Thoracic aorta (tissue), 2 donors: ENCODE measurements around the gene MYO5A. TPM values are rescaled to one million over a fixed set of nuclear protein-coding genes. Genes with fewer than 3 reads are reported as not detected.

Experiments
- ATAC-seq: fragments of 150-250 bp; one replicate; pipeline ENCODE4 v1.8.0; 2017; ENCODE audit warnings: low read depth; ENCODE audit not compliant: insufficient number of reproducible peaks, low FRiP score
- DNase-seq: peaks from one replicate; pipeline ENCODE4 v3.0.0-alpha.2; 2020; ENCODE audit warnings: low spot score
- H3K27ac ChIP-seq, 2 donors: fragments of 200-600 bp; sonication (generic); 1 replicate in 1 of 2; 2 replicates in 1 of 2; pipeline ENCODE4 v1.5.1; 2016; ENCODE audit warnings: mild to moderate bottlenecking in 2 of 2, moderate library complexity in 2 of 2
- H3K27me3 ChIP-seq: fragments of 200-600 bp; sonication (generic); replicated peaks from 2 replicates; pipeline ENCODE4 v1.6.0; 2016; ENCODE audit warnings: mild to moderate bottlenecking; ENCODE audit not compliant: insufficient read depth
- H3K36me3 ChIP-seq: fragments of 200-600 bp; sonication (generic); one replicate; pipeline ENCODE4 v1.5.1; 2016
- H3K4me1 ChIP-seq, 2 donors: fragments of 200-600 bp; sonication (generic); 1 replicate in 1 of 2; 2 replicates in 1 of 2; pipeline versions ENCODE4 v1.5.1 to v1.6.0; 2016; ENCODE audit warnings: low read depth in 2 of 2, mild to moderate bottlenecking in 1 of 2; ENCODE audit not compliant: control insufficient read depth in 1 of 2
- H3K4me3 ChIP-seq: fragments of 200-600 bp; sonication (generic); 2 replicates; pipeline ENCODE4 v1.5.1; 2016; ENCODE audit warnings: mild to moderate bottlenecking
- H3K9me3 ChIP-seq: fragments of 200-600 bp; sonication (generic); 2 replicates; pipeline ENCODE4 v1.5.1; 2016
- total RNA-seq, 2 donors: library from RNA; depleted of rRNA; stranded (reverse); fragments of >200 nt; gene quantifications; one replicate each; pipeline versions ENCODE4 v1.1.0 to v1.2.3, GENCODE V29; 2016
- TF ChIP-seq, protein P1 (sequence below): fragments of 200-600 bp; sonication (generic); IDR thresholded peaks from one replicate; pipeline ENCODE4 v1.5.1; 2019; ENCODE audit warnings: antibody characterized with exemption

MYO5A gene
- total RNA-seq, 2 donors from 2014 or later, result 37.6 to 58.8 TPM

DNA sequence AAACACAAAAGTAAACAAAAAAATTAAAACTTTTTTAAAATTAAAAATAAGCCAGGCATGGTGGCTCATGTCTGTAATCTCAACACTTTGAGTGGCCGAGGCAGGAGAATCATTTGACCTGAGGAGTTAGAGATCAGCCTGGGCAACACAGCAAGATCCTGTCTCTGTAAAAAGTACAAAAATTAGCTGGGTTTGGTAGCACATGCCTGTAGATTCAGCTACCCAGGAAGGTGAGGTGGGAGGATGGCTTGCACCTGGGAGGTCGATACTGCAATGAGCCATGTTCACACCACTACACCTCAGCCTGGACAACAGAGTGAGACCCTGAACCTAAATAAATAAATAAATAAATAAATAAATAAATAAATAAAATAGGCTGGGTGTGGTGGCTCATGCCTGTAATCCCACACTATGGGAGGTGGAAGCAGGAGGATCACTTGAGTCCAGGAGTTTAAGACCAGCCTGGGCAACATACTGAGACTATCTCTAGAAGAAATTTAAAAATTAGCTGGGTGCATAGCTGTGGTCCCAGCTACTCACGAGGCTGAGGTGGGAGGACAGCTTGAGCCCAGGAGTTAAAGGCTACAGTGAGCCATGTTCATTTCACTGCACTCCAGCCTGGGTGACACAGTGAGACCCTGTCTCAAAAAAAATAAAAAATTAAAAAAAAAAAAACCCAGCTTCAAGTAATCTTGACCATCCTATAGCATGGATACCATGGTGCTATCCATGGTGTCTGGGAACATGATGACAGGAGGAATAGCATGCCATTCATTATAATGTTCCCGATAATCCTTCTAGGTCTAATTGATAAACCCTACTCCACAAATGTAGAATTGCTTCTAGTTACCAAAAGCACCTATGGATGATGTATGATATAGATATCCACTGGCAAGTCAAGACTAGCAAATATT is 4.2 kb downstream of the MYO5A start:
- no peaks in the 10 kb centered on the region for H3K36me3 ChIP-seq
- TF ChIP-seq, protein P1, sequence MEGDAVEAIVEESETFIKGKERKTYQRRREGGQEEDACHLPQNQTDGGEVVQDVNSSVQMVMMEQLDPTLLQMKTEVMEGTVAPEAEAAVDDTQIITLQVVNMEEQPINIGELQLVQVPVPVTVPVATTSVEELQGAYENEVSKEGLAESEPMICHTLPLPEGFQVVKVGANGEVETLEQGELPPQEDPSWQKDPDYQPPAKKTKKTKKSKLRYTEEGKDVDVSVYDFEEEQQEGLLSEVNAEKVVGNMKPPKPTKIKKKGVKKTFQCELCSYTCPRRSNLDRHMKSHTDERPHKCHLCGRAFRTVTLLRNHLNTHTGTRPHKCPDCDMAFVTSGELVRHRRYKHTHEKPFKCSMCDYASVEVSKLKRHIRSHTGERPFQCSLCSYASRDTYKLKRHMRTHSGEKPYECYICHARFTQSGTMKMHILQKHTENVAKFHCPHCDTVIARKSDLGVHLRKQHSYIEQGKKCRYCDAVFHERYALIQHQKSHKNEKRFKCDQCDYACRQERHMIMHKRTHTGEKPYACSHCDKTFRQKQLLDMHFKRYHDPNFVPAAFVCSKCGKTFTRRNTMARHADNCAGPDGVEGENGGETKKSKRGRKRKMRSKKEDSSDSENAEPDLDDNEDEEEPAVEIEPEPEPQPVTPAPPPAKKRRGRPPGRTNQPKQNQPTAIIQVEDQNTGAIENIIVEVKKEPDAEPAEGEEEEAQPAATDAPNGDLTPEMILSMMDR, result no peak
- no peaks in the 10 kb centered on the region for H3K9me3 ChIP-seq
- no peak overlapping the region for H3K27ac ChIP-seq
- peaks cover 8 to 17% of the 10 kb centered on the region in 2 donors for H3K4me1 ChIP-seq
- no peak overlapping the region for H3K4me3 ChIP-seq
- no peak for DNase-seq
- no peak for ATAC-seq
- no peaks in the 10 kb centered on the region for H3K27me3 ChIP-seq

DNA sequence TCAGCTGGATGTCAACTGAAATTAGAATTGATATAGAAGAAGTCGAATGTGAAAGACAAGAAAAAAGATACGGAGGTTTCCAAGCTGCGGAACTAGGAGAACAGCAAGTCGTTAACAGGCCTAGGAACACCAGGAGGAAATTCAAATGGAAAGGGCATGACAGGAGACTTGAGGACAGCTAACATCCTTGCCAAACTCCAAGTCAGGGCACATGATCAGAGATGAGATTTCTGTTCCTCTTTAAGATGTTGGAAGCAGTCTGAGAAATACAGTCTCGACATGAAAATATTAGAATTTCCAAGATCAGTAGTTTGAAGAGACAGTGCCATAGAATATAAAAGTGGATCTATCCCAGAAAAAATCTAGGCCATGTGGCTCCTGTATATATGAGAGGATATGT is 5.0 kb downstream of the MYO5A start:
- Histone ChIP-seq H3K9me3 (no peaks in the 10 kb centered on the region), H3K4me3 (no peak overlapping the region), H3K36me3 (no peaks in the 10 kb centered on the region), H3K27me3 (no peaks in the 10 kb centered on the region), H3K27ac (no peak overlapping the region), H3K4me1 (peaks cover 8 to 15% of the 10 kb centered on the region in 2 donors)
- DNase-seq (no peak), ATAC-seq (no peak)
- TF ChIP-seq, protein P1, result no peak

DNA sequence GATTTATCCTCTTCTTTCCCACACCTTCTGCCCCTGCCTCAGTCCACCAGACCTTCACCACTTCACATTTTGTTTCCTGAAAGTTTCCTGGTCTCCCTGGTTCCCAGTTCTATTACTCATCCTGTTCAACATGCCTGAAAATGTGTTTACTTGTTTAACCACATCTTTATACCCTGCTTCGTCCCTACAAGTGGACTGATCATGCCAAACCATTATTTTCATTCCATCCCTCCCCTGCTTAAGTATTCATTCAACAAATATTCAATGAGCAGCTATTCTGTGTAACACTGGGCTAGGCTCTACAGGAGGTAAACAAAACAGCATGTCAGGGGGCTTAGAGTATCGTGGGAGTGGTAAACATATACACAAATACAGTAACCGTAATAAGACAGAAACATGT is 5.5 kb downstream of the MYO5A start:
- H3K4me3 ChIP-seq, result no peak overlapping the region
- H3K4me1 ChIP-seq, result peaks cover 11 to 15% of the 10 kb centered on the region in 2 donors
- DNase-seq, result no peak
- TF ChIP-seq, protein P1, result no peak
- no peaks in the 10 kb centered on the region for H3K9me3 ChIP-seq
- ATAC-seq, result no peak
- no peaks in the 10 kb centered on the region for H3K36me3 ChIP-seq
- H3K27me3 ChIP-seq, result no peaks in the 10 kb centered on the region
- no peak overlapping the region for H3K27ac ChIP-seq

DNA sequence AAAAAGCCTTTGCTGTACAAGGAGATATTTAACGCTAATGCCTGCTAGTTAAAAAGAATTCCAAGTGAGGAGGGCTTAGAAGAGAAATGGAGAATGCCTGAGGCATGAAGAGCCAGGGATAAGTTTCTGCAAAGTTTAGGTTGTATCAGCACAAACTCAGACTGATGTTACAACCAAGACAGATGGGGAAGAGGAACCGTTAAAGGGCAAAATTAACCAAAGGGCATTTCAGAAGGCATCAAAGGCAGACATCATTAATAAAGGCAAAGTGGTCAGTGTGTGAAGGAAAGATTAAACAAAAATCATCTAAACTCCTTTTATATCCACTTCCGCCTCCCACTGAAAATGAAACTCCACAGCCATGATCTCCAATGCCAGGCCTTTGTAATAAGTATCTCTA is 7.0 kb downstream of the MYO5A start:
- Histone ChIP-seq H3K9me3 (no peaks in the 10 kb centered on the region), H3K36me3 (no peaks in the 10 kb centered on the region), H3K4me1 (peaks cover 6% of the 10 kb centered on the region in 2 donors), H3K27ac (no peak overlapping the region), H3K4me3 (no peak overlapping the region), H3K27me3 (no peaks in the 10 kb centered on the region)
- TF ChIP-seq, protein P1, result no peak
- DNase-seq (no peak), ATAC-seq (no peak)

DNA sequence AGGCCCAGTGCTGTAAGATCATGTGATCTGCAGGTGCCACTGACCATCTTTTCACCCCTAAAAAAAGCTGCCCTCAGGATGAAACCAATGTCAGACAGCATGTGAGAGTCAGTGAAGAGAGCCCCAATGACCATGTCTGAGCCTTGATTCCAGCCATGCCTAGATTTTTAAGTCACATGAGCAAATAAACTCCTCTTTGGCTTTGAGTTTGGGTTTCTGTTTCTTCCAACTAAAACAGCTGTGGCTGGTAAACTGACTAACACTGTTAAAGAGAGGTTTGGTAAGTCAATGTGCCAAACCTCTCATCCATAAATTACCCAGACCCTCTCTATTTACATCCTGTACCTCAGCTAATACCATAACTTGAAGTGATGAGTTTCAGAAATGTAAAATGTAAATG is 8.3 kb downstream of the MYO5A start:
- peaks cover 6% of the 10 kb centered on the region in 2 donors for H3K4me1 ChIP-seq
- TF ChIP-seq, protein P1, result no peak
- DNase-seq, result no peak
- ATAC-seq, result no peak
- H3K36me3 ChIP-seq, result no peaks in the 10 kb centered on the region
- H3K9me3 ChIP-seq, result no peaks in the 10 kb centered on the region
- no peaks in the 10 kb centered on the region for H3K27me3 ChIP-seq
- no peak overlapping the region for H3K27ac ChIP-seq
- no peak overlapping the region for H3K4me3 ChIP-seq
